Neural crest cell (in vitro differentiated cells): ENCODE results near the gene PHF2. TPM values are rescaled to one million over a fixed set of nuclear protein-coding genes. Genes with fewer than 3 reads are reported as not detected.

Experiments
- DNase-seq: peaks from one replicate; pipeline ENCODE4 v3.0.0; 2021; ENCODE audit warnings: low read depth, mixed read lengths, low spot score
- H3K27ac Mint-ChIP-seq: one replicate; pipeline ENCODE4 v1.8.0; 2021; ENCODE audit warnings: mild to moderate bottlenecking, mixed read lengths; ENCODE audit not compliant: unreplicated experiment
- H3K27me3 Mint-ChIP-seq: 2 replicates; pipeline ENCODE4 v1.8.0; 2021; ENCODE audit warnings: low read depth, mild to moderate bottlenecking, mixed read lengths
- H3K36me3 Mint-ChIP-seq: 2 replicates; pipeline ENCODE4 v1.8.0; 2021; ENCODE audit warnings: low read depth, mild to moderate bottlenecking, mixed read lengths
- H3K4me1 Mint-ChIP-seq: 2 replicates; pipeline ENCODE4 v1.8.0; 2021; ENCODE audit warnings: mixed read lengths
- H3K4me3 Mint-ChIP-seq: one replicate; pipeline ENCODE4 v1.8.0; 2021; ENCODE audit warnings: mild to moderate bottlenecking, mixed read lengths
- H3K9me3 Mint-ChIP-seq: 2 replicates; pipeline ENCODE4 v1.8.0; 2021; ENCODE audit warnings: mixed read lengths
- total RNA-seq: library from RNA; stranded (reverse); gene quantifications from 2 replicates; pipeline ENCODE4 v1.2.1, GENCODE V29; 2021
- TF ChIP-seq, protein P1 (sequence below): fragments of 200-600 bp; sonication (generic); conservative IDR thresholded peaks from 2 replicates; pipeline ENCODE4 v1.5.0; 2021; ENCODE audit warnings: antibody characterized with exemption, mild to moderate bottlenecking

Gene PHF2
- total RNA-seq, 1 donor from 2014 or later: 34.4 TPM

DNA sequence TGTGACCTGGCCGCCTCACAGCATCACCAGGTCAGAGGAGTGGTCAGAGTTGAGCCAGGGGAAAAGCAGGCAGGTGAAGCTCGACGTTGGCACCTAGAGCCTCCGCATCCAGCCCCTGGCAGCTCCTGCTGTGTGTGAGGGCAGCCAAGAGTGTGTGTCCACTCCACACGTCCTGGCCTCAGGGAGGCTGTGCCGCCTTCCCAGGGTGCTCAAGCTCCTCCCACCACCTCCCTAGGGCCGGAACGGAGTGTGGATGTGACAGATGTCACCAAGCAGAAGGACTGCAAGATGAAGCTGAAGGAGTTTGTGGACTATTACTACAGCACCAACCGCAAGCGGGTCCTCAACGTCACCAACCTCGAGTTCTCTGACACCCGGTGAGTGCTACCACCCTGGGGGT, 72.5 kb downstream of the PHF2 start:
- DNase-seq: no peak
- H3K27ac Mint-ChIP-seq: no peak overlapping the region
- TF ChIP-seq, protein P1, sequence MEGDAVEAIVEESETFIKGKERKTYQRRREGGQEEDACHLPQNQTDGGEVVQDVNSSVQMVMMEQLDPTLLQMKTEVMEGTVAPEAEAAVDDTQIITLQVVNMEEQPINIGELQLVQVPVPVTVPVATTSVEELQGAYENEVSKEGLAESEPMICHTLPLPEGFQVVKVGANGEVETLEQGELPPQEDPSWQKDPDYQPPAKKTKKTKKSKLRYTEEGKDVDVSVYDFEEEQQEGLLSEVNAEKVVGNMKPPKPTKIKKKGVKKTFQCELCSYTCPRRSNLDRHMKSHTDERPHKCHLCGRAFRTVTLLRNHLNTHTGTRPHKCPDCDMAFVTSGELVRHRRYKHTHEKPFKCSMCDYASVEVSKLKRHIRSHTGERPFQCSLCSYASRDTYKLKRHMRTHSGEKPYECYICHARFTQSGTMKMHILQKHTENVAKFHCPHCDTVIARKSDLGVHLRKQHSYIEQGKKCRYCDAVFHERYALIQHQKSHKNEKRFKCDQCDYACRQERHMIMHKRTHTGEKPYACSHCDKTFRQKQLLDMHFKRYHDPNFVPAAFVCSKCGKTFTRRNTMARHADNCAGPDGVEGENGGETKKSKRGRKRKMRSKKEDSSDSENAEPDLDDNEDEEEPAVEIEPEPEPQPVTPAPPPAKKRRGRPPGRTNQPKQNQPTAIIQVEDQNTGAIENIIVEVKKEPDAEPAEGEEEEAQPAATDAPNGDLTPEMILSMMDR: no peak

DNA sequence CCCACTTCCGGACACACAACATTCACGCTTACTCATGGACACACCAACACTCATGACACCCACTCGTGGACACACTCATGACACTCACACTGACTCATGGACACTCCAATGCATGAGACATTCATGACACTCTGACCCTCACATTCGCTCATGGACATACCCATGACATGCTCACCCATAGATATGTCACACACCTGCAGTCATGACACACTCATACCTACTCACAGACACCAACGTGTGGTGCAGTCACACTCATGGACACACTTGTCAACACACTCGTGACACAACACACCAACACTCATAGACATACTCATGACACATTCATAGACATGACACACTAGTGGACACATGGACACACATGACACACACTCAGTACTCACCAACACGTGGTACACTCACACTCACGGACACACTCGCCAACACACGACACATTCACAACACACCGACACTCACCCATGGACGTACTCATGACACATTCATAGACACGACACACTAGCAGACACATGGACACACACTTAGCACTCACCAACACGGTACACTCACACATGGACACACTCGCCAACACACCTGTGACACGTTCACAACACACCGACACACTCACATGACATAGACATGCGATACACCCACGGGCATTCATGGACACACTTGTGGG, 73.4 kb downstream of the PHF2 start:
- no peak for DNase-seq
- Mint-ChIP-seq H3K27me3 (no peaks in the 10 kb centered on the region), H3K36me3 (peaks cover 8% of the 10 kb centered on the region), H3K9me3 (no peaks in the 10 kb centered on the region), H3K4me3 (no peak overlapping the region), H3K27ac (no peak overlapping the region), H3K4me1 (no peaks in the 10 kb centered on the region)
- TF ChIP-seq, protein P1: no peak

More for the DNA sequence above, 72.5 kb downstream of the PHF2 start:
- H3K4me1 Mint-ChIP-seq: no peaks in the 10 kb centered on the region
- no peaks in the 10 kb centered on the region for H3K27me3 Mint-ChIP-seq
- no peak overlapping the region for H3K4me3 Mint-ChIP-seq
- peaks cover 12% of the 10 kb centered on the region for H3K36me3 Mint-ChIP-seq
- H3K9me3 Mint-ChIP-seq: no peaks in the 10 kb centered on the region

DNA sequence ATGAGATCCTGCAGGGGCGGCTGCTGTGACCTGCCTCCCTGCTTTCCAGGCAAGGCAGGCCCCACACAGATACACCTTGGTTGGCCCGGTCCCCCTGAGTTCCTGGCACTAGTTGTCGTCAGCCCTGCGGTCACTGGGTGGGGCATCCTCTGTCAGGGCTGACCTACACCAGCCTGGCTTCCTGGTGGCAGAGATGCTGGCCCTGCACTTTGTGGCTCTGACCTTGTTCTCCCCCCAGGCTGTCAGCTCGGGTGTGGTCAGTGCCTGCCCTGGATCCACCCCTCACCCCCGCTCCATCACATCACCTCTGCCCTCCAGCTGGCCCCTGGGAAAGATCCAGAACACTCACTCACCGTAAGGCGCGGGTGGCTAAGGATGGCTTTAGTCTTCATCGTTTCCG, 74.1 kb downstream of the PHF2 start:
- Mint-ChIP-seq H3K36me3 (peaks cover 8% of the 10 kb centered on the region), H3K4me1 (no peaks in the 10 kb centered on the region), H3K4me3 (no peak overlapping the region), H3K9me3 (no peaks in the 10 kb centered on the region), H3K27ac (no peak overlapping the region), H3K27me3 (no peaks in the 10 kb centered on the region)
- TF ChIP-seq, protein P1: no peak
- DNase-seq: no peak

GRCh38 chr9:93651521-93651950, 75.2 kb downstream of the PHF2 start:
- Mint-ChIP-seq H3K36me3 (peaks cover 8% of the 10 kb centered on the region), H3K9me3 (no peaks in the 10 kb centered on the region), H3K27me3 (no peaks in the 10 kb centered on the region), H3K4me1 (no peaks in the 10 kb centered on the region), H3K4me3 (no peak overlapping the region), H3K27ac (no peak overlapping the region)
- TF ChIP-seq, protein P1: no peak
- no peak for DNase-seq

GRCh38 chr9:93652604-93653592, 76.5 kb downstream of the PHF2 start:
- TF ChIP-seq, protein P1: no peak
- Mint-ChIP-seq H3K4me1 (no peaks in the 10 kb centered on the region), H3K27me3 (no peaks in the 10 kb centered on the region), H3K36me3 (peaks cover 8% of the 10 kb centered on the region), H3K9me3 (no peaks in the 10 kb centered on the region), H3K27ac (peak overlapping the region; percentile 59), H3K4me3 (no peak overlapping the region)
- no peak for DNase-seq
